Psoas muscle (tissue), 8 donors: Measurements from ENCODE around the gene IFITM1. TPM values are rescaled to one million over a fixed set of nuclear protein-coding genes. Genes with fewer than 3 reads are reported as not detected.
"Not testable (repeated sequence)": the region's sequence is repeated elsewhere in the genome, so short reads cannot be mapped to it uniquely, and the experiment has no call there.

ENCODE experiments used
- ATAC-seq, 4 donors: fragments of 200-7000 bp; cut with Tn5 transposase; one replicate each; pipeline ENCODE4 v1.9.1; 2020; ENCODE audit warnings: moderate library complexity in 3 of 4, mild to moderate bottlenecking in 2 of 4
- DNase-seq, 2 donors: peaks; one replicate each; pipeline ENCODE4 v3.0.0-alpha.2; 2020
- H3K27ac ChIP-seq: fragments of 200-600 bp; one replicate; pipeline ENCODE4 v1.8.0; 2022
- H3K27me3 ChIP-seq, 3 donors: fragments of 200-600 bp in 1 of 3; one replicate each; pipeline versions ENCODE4 v1.6.1 to v1.8.0; 2013 to 2022; ENCODE audit warnings: low read length in 2 of 3, mild to moderate bottlenecking in 2 of 3, moderate library complexity in 1 of 3; ENCODE audit not compliant: insufficient read depth in 3 of 3
- H3K36me3 ChIP-seq, 2 donors: fragments of 200-600 bp in 1 of 2; one replicate each; pipeline versions ENCODE4 v1.6.1 to v1.8.0; 2013 to 2022; ENCODE audit warnings: low read depth in 1 of 2, mild to moderate bottlenecking in 1 of 2, moderate library complexity in 1 of 2; ENCODE audit not compliant: insufficient read depth in 1 of 2
- H3K4me1 ChIP-seq: fragments of 200-600 bp; one replicate; pipeline ENCODE4 v1.8.0; 2022
- H3K4me3 ChIP-seq: fragments of 200-600 bp; one replicate; pipeline ENCODE4 v1.8.0; 2022; ENCODE audit warnings: mild to moderate bottlenecking
- H3K9me3 ChIP-seq: fragments of 200-600 bp; one replicate; pipeline ENCODE4 v1.8.0; 2022
- CTCF ChIP-seq: fragments of 200-600 bp; IDR thresholded peaks from one replicate; pipeline ENCODE4 v1.8.0; 2022; ENCODE audit warnings: antibody characterized with exemption
- WGBS, 3 donors: extraction: QIAGEN DNeasy Blood & Tissue Kit; methylation state at CpG; one replicate each; pipeline versions ENCODE4 v1.1.6 to v1.1.7; 2013; 5-methylcytosine and 5-hydroxymethylcytosine counted together
- intact Hi-C, 2 donors: fragments of 100-400 bp; cut with DNase I; formaldehyde crosslinking; loops; one replicate each; pipeline versions ENCODE4 v1.11.0 to v1.14.2; 2022
- polyA plus RNA-seq, 3 donors: library from polyadenylated mRNA; stranded (reverse); fragments of 200-250 nt; gene quantifications; one replicate each; pipeline ENCODE4 v1.2.3, GENCODE V29; 2013
- total RNA-seq, 4 donors: library from RNA; stranded (reverse); fragmentation: NEBNext Ultra II Directional in 2 of 4; extraction: Animal tissue kit (Norgen Biotek cat#: 25700) in 2 of 4; gene quantifications; one replicate each; pipeline versions ENCODE4 v1.2.1 to v1.2.4, GENCODE V29; 2021 to 2023
- donor health status: healthy with polysubstance abuse.
- donor health status: DM: no; HTN: no; CAD: no; lungs with moderate emphysema.
- donor health status: Bipolar disorder and iron deficiency.
- donor health status: healthy.
- donor health status: DM: yes; HTN: yes; CAD: no.
- donor health status: DM: no; HTN: no; CAD: no.
- donor health status: DM: no; HTN: no; CAD: no.
- donor health status: DM: yes; HTN: yes; CAD: no.

The IFITM1 gene
- total and polyA plus RNA-seq, 7 donors, result 39.7 to 107 (median 69.7) TPM

- intact Hi-C loops, result no loop called here
- peak in 1 of 2 donors; percentile 44 for DNase-seq
- H3K4me3 ChIP-seq, result no peak overlapping the region
Measured at GRCh38 chr11:306645-307371, 7.0 kb upstream of the IFITM1 start.

GRCh38 chr11:307766-308708, 5.8 kb upstream of the IFITM1 start, which contains the start of gene IFITM2:
IFITM2 (plus strand) TSS chr11:307816; CDS start chr11:308193, 377 bp downstream.
- WGBS, 3 donors, result 6 to 8% (median 7%) methylated on average over 19 to 28 of the region's 28 CpGs
- H3K9me3 ChIP-seq, H3K36me3 ChIP-seq, H3K4me1 ChIP-seq, intact Hi-C loops: not testable (repeated sequence)
- Histone ChIP-seq H3K27me3 (peaks cover 0 to 14% (median 0%) of the 10 kb centered on the region in 3 donors), H3K4me3 (peak within 1 kb of the TSS; percentile 67), H3K27ac (peak within 1 kb of the TSS; percentile 55)
- ATAC-seq (peak; percentile 52 to 67 (median 65)), DNase-seq (peak; percentile 78 to 85)

More at GRCh38 chr11:306645-307371, 7.0 kb upstream of the IFITM1 start:
- WGBS, 3 donors, result 87 to 88% (median 88%) methylated on average over 16 to 17 of the region's 17 CpGs
- H3K36me3 ChIP-seq, result no peaks in the 10 kb centered on the region
- H3K27ac ChIP-seq, result peak overlapping the region; percentile 55
- ATAC-seq, result no peak
- peaks cover 0 to 14% (median 0%) of the 10 kb centered on the region in 3 donors for H3K27me3 ChIP-seq
- H3K9me3 ChIP-seq, result no peaks in the 10 kb centered on the region
- no peaks in the 10 kb centered on the region for H3K4me1 ChIP-seq
- no peak for TF ChIP-seq CTCF

GRCh38 chr11:308740-309665, 4.8 kb upstream of the IFITM1 start:
- peak overlapping the region; percentile 55 for H3K27ac ChIP-seq
- 38 to 46% (median 43%) methylated on average over 18 to 24 of the region's 24 CpGs for WGBS, 3 donors
- peak in 1 of 2 donors; percentile 32 for DNase-seq

GRCh38 chr11:309979-310572, 3.8 kb upstream of the IFITM1 start:
- H3K4me1 ChIP-seq, intact Hi-C loops, H3K27me3 ChIP-seq, H3K36me3 ChIP-seq, H3K9me3 ChIP-seq: not testable (repeated sequence)
- Histone ChIP-seq H3K27ac (peak overlapping the region; percentile 55), H3K4me3 (peak overlapping the region; percentile 67)
- DNase-seq (peak in 1 of 2 donors; percentile 50), ATAC-seq (peak in 1 of 4 donors; percentile 16)
- WGBS, 3 donors, result 10 to 16% (median 13%) methylated on average over 5 of the region's 18 CpGs

More at GRCh38 chr11:308740-309665, 4.8 kb upstream of the IFITM1 start:
- H3K27me3 ChIP-seq, ATAC-seq, H3K9me3 ChIP-seq, H3K36me3 ChIP-seq, intact Hi-C loops, H3K4me1 ChIP-seq: not testable (repeated sequence)
- H3K4me3 ChIP-seq, result peak overlapping the region; percentile 67

GRCh38 chr11:311013-311748, 2.7 kb upstream of the IFITM1 start:
- peak in 1 of 2 donors; percentile 48 for DNase-seq
- H3K9me3 ChIP-seq, H3K27ac ChIP-seq, intact Hi-C loops, H3K4me1 ChIP-seq, H3K36me3 ChIP-seq: not testable (repeated sequence)
- Histone ChIP-seq H3K4me3 (peak overlapping the region; percentile 49), H3K27me3 (peaks cover 0 to 18% (median 5%) of the 10 kb centered on the region in 3 donors)
- 0 to 10% (median 5%) methylated on average over 6 to 10 of the region's 71 CpGs for WGBS, 3 donors
- peak; percentile 51 to 72 (median 64) for ATAC-seq
